SIG-M5 treated with dmso at 0.1 percent for 504 hours (cell line): ENCODE results near the gene ZBTB39.
"Not testable (repeated sequence)": the region's sequence is repeated elsewhere in the genome, so short reads cannot be mapped to it uniquely, and the experiment has no call there.

ENCODE experiments used
- DNase-seq: peaks from one replicate; lab custom pipeline; 2025; ENCODE audit not compliant: unreplicated experiment; lab: John Stamatoyannopoulos, UW

Gene ZBTB39

DNA sequence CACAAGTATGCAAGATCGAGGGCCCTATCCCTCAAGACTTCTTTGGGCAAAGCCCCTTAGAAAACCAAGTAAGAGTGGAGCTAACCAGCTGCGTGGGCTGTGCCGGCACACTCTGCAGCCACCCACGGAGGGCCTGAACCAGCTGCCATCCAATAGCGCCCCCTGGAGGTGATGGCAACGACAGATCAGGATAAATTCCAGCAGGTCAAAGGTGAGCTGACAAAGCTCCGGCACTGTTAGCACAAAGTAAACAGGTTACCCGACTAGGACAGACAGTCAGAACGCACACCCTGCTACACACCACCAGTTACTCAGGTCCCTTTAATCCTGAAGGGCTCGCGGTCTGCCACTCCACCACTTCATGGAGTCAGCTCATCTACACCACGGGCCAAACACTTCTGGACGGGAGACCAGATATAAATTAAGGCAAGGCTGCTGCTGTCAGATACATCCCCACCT is 4.9 kb downstream of the ZBTB39 start:
- peak; percentile 45 for DNase-seq

DNA sequence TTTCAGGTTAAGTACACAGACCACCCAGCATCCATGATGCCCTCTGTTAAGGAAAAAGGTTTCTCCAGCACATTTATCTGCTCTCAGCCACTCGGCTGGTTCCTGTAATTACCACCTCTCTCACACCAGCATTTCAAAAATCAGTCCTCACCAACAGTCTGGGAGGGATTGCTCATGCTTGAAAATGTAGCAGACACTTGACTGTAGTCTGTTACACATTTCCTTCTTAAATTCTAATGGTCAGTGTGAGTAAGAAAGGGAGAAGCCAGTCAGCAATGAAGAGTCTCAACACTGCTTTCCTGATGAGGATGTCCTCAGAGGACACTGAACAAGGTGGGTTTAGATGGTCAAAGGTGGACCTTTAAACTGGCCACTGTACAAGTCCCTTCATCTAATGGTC is 6.0 kb downstream of the ZBTB39 start:
- no peak for DNase-seq

DNA sequence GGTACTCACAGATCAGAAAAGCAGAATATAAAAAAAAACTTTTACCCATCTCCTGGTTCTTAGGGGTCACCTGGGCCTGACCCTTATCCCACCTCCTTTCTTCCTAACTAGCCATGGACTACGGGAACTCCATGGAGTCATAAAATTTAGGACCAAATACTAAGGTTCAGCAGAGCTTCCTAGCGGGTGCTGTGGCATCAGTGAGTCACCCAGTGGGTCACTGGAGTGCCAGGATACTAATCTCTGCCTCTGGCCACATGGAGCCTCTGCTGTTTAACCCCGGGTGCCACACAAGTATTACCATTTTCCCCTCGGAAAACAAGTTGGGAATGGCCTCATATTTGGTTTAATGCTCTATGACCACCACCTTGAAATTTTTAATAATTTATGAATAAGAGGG is 6.9 kb downstream of the ZBTB39 start:
- DNase-seq, result no peak

DNA sequence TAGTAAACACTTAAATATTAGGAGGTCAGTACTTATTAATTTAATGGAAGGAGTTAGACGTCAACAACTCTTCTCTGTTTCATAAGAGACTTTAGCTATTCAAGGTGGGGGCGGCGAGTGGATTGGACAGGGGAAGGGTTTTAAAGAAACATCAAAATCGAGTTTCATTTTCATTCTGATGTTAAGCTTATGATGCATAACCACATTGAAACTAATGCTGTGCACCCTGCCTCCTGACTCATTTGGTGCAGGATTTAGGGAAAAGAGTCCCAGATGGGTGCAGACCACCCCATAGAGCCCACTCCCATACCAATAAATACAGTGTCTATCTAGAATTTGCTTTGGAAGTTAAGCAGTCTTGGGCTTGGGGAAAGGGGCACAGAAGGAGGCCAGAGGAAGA is 7.4 kb downstream of the ZBTB39 start:
- DNase-seq, result no peak

DNA sequence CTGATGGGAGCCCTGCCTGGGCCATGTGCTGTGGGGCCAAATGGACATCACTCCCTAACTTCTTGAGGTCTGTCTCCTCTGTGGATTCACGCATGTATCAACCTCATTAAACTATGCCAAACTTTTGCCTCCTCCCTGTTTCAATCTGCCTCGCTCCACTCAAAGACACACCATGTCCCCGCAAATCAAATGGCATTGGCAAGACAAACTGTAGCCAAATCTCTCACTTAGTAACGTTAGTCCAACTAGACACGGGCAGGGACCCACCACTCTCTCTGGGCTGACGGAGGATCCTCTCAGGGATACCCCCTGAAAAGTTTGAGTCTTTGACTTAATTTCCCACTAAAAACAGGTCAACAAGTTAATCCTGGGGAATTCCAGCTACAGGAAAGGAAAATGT is 8.0 kb downstream of the ZBTB39 start:
- DNase-seq, result no peak

DNA sequence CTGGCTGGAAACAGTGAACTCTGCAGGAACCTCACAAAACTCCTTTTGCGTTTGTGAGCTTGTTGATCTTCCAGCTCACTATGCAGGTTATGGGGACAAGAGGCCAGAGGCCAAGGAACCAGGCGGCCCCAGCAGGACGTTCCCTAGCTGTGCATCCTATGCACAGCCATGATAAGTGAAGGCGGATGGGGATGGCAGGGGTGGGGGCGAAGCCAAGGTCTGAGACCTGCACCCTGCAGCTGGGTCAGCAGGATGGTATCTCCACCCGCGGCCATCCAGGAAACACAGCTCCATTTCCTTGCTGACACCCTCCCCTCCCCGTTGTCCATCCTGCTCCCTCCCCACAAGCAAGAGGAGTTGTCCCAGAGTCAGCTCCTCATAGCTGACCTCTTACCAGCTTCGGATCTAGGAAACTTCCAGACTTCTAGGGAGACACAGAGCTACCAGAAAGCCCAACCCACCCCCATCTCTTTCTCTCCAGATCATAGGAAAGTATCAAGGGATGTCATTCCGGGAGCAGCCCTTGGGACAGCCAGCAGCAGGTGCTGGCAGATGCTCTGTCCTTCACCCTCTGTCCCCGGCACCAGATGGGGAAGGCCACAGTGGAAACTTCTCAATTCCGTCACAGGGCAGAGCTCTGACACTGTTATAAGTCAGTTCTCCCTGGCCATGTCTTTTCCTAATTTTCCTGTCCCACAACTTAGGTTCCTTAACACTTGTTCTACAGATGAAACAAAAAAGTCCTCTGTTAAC is 9.4 kb downstream of the ZBTB39 start:
- DNase-seq, result no peak

DNA sequence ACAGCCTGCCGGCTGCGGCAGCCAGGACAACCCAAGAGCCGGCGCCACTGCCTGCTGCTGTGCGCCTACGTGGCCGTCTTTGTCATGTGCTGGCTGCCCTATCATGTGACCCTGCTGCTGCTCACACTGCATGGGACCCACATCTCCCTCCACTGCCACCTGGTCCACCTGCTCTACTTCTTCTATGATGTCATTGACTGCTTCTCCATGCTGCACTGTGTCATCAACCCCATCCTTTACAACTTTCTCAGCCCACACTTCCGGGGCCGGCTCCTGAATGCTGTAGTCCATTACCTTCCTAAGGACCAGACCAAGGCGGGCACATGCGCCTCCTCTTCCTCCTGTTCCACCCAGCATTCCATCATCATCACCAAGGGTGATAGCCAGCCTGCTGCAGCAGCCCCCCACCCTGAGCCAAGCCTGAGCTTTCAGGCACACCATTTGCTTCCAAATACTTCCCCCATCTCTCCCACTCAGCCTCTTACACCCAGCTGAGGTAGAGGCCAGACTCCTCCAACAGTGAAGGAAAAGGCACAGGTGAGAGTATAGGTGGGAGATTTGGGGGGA is 10.3 kb downstream of the ZBTB39 start:
- no peak for DNase-seq

DNA sequence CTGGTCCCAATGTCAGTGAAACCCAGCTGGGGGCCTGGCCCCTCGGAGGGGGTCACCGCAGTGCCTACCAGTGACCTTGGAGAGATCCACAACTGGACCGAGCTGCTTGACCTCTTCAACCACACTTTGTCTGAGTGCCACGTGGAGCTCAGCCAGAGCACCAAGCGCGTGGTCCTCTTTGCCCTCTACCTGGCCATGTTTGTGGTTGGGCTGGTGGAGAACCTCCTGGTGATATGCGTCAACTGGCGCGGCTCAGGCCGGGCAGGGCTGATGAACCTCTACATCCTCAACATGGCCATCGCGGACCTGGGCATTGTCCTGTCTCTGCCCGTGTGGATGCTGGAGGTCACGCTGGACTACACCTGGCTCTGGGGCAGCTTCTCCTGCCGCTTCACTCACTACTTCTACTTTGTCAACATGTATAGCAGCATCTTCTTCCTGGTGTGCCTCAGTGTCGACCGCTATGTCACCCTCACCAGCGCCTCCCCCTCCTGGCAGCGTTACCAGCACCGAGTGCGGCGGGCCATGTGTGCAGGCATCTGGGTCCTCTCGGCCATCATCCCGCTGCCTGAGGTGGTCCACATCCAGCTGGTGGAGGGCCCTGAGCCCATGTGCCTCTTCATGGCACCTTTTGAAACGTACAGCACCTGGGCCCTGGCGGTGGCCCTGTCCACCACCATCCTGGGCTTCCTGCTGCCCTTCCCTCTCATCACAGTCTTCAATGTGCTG is 11.0 kb downstream of the ZBTB39 start:
- no peak for DNase-seq

DNA sequence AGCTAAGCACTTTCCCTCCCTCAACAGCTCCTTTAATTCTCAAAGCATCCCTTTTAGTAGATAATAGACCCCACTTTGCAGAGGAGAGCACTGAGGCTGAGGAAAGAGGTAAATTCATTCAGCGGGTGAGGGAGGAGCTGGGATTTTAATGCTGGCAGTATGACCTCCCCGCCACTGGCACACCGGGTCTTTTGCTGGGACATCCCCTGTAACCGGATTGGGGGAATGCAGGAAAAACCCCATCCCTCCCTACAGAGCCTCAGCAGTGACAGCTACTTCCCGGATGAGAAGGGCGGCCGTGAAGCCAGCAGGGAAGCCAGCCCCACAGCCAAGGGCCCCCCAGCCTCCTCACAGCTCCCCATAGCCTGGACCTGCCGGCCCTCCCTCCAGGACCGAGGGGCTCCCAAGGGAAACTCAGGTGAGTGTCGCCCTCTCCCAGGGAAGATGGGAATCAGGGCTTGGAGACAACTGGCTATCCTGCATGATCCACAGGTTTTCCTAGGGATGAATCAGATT is 12.1 kb downstream of the ZBTB39 start:
- no peak for DNase-seq

DNA sequence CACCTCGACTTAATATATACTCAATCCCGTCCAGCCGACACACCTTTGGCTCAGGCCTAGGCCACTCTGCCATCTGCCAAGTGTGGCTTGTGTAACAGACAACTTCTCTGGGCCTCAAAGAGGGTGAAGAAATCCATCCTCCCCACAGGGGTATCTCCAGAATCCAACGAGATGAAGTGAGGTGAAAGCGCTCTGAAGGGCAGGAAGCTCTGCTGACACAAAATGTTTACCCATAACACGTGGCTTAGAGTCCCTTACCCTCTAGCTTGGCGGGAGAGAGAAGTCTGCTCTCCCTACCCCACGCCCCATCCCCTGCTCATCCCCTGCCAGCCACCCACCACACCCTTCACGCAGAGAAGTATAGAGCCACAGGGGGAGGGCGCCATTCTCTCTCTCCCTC is 13.0 kb downstream of the ZBTB39 start:
- peak; percentile 5 for DNase-seq

DNA sequence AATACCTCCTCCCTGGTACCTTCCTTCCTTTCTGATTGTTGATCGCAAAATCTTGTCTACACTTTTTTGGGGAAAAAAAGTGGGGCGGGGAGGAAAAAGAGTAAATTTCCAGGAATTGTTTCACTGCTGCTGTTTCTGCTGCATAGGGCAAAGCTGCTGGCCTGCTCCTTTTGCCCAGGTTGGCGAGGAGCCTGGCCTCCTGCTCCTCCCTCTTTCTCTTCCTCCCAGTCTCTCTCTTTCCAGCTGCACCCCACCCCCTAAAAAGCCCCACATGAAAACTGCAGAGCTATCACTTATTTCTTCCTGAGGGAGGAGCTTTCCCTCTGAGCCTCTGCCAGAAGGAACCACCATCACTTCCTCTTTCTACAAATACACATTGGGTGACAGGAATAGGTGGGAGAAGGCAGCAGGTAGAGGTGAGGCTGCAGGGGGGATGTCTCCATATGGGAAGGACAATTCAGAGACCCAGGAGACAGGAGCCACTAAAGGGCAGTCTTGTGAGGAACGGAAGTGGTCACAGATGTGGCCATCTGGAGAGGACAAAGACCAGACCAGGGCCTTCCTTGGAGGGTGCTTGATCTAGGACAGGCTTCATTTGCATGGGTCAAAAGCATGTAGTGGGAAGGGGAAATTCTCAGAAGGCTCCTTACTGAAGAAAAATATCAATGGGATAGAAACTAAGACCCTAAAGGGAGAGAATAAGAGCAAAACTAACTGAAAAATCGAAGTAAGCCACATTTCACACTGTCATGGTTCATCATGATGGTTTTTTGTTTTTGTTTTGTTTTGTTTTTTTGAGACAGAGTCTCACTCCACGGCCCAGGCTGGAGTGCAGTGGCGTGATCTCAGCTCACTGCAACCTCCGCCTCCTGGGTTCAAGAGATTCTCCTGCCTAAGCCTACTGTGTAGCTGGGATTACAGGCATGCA is 14.8 kb downstream of the ZBTB39 start:
- peak; percentile 49 for DNase-seq

DNA sequence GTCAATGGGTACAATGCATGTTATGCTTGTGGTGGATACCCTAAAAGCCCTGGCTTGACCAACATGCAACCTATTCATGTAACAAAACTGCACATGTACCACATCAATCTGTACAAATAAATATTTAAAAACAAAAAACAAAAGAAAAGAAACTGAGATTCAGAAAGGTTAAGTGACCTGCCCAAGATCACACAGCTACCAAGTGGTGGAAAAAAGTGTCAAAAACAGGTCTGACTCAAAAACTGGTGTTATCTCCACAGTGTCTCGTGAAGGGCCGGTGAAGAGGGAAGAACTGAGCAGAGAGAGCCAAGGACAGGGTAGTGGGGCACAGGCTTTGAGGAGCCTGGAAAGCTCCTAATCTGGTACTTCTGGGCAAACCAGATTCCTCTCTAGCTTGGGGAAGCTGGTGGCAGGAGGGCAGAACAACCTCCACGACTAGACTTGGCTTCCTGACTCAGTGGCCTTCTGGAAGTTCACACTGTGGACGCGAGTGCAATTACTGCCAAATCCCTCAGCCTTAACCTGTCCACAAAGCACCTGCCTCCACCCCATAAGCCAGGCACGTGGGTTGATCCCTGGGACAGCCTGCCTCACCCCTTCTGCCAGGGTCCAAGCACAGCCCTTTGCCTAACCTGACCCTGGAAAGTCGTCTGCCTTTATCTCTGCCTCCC is 15.6 kb downstream of the ZBTB39 start:
- DNase-seq, result no peak

DNA sequence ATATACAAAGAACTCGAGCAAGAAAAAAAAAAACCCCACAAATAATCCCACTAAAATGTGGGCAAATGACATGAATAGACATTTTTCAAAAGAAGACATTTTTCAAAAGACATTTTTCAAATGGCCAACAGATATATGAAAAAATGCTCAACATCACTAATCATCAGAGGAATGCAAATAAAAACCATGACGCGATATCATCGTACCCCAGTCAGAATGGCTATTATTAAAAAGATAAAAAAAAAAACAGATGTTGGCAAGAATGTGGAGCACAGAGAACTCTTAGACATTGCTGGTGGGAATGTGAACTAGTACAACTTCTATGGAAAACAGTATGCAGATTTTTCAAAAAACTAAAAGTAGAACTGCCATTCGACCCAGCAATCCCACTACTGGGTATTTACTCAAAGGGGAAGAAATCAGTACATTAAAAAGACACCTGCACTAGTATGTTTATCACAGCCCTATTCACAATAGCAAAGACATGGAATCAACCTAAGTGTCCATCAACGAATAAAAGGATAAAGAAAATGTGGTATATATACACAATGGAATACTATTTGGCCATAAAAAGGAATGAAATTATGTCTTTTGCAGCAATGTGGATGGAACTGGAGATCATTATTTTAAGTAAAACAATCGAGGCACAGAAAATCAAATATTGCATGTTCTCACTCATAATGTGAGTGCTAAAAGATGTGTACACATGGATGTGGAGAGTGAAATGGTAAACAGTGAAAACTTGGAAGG is 16.3 kb downstream of the ZBTB39 start:
- no peak for DNase-seq

DNA sequence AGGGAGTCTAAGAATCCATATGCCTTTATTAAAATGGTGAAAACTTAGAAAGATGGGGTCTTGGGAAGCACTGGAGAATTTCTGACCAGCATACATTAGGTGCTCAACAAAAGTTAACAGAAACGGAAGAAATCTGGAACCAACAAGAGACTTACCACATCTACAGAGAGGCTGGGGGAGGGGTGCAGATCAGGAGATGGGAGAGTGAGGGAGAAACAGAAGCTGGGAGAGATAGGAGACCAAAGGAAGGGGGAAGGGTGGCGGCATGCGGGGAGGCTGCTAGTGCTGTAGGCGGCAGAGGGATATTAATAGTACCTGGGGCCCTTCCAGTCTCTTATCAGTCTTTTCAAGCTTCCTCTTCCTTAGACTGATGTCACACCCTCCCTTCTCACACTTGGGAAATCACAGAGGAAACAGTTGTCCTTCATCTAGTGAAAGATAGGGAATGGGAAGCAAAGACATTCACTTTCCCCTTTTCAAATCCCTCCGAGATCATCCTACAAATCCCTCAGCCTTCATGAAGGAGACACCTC is 18.1 kb downstream of the ZBTB39 start:
- peak; percentile 77 for DNase-seq

DNA sequence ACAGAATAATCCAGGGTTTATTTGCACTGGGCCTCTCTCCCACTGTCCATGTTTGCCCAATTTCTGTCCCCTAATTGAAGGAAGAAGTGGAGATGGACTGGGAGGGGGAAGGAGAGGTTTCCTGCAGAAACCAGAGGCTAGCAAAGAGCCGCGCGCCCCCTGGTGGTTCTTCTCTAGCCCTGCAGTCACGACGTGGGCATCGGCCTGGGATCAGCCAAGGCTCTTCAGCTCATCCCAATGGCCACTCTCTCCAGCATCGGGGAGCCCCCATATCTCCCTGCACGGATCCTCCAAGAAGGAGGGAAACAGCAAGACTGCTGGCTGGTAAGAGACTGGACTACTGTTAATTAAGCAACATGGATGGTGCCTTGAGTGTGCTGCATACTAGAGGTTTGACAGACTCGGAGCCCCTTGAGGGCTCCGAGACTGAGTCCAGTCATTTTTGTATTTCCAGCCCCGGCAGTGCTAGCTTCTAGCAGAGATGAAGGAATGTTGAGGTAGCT is 18.7 kb downstream of the ZBTB39 start:
- peak; percentile 78 for DNase-seq

DNA sequence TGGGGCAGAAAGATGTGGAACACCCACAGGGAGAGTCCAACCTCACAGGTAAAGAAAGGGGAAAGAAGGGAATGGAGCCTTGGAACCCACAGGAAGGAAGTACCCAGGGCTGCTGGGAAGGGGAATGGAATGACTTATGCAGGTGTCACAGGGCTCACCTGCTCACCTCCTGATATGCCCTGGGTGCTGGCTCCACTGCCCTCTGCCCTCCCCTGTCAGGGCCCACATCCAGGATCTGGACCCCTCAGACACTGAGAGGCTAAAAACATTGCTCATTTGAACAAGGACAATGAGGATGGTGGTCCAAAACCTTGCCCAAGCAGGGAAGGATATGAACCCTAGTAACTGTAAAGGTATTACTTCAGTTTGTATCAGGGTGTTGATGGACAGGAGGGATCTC is 19.3 kb downstream of the ZBTB39 start:
- DNase-seq, result no peak

DNA sequence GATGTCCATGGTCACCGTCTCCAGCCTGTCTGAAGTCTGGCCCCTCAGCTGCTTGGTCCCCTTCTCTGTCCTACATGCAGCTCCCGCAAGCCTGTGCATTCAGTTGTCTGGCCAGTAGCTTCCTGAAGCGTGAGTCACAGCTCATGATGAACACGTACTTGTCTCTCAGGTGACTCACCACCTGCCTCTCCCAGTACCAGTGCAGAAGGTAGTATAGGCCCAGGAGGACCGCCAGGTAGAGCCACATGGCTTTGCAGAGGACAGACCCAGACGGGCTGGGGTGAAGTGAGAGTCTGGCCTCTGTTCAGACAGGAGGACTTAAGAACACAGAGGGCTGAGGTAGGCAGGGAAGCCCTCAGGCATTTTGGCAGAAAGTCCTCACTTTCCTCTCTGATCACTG is 20.6 kb downstream of the ZBTB39 start:
- peak; percentile 41 for DNase-seq

DNA sequence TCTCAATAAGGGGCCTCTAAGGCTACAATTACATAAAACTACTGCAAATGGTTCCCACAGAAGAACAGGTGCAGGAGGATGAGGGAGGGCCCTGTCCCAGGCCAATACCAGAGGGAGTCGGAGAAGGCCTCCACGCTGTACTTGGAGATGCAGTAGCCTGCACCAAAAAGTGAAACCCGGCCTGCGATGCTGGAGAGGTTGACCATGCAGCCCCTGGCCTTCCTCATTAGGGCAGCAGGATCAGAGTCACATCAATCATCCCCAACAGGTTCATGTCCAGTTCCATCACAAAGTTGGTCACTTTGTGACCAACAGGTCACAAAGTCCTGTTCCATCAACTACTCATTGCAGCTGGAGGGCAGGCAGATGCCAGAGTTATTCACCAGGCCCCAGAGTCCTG is 23.0 kb downstream of the ZBTB39 start:
- DNase-seq, result no peak

DNA sequence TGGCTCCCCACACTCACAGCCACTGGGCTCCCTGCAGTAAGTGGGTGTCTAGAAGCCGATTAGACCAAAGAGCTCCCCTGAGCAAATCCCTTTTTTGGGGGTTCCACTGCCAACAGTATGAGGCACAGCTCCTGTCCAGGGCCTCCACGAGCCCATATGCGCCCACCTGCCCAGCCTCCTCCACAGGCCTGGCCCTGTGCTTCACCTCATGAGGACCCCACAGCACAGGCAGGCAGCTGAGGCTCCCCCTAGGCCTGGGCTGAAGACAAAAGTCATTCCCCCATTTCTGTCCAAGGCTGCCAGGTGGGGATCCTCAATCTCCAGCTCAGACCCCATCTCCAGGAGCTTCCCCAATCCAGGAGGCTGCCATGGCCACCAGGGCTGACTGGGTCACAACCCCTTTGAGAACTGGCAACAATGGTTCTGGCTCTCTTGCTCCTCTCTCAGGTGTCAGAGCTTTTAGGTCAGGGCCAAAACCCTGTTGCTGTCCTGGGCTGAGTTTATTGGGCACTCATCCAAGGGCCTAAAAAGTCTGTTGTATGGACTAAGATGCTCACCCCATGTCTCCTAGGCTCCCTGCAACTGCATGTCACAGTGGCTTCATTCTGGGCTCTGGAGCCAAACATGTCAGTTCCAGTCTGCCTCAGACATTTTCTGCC is 23.6 kb downstream of the ZBTB39 start:
- not testable (repeated sequence) for DNase-seq
